Measurements from ENCODE around the gene POGLUT2. TPM values are rescaled to one million over a fixed set of nuclear protein-coding genes. Genes with fewer than 3 reads are reported as not detected.
A peak's percentile ranks its signal among the peaks of the same experiment; 100 is the strongest.

Gene POGLUT2
- total RNA-seq, 1 donor from 2014 or later = 16.8 TPM

- Histone ChIP-seq H3K4me3 (ENCODE audit: insufficient read depth, low read depth, low read length) (peak within 1 kb of the TSS; percentile 84), H3K9ac (ENCODE audit: low read length) (peak within 1 kb of the TSS; percentile 82), H3K36me3 (ENCODE audit: insufficient read depth, low read length) (no peaks in the 10 kb centered on the region), H3K4me2 (ENCODE audit: low read length) (peak within 1 kb of the TSS; percentile 87), H4K20me1 (ENCODE audit: insufficient read depth, low read length) (no peaks in the 10 kb centered on the region), H3K79me2 (ENCODE audit: insufficient read depth, low read length) (peaks cover 17% of the 10 kb centered on the region), H3K27me3 (ENCODE audit: insufficient read depth, low read length) (no peaks in the 10 kb centered on the region), H3K27ac (ENCODE audit: low read depth, low read length) (peak within 1 kb of the TSS; percentile 76), H3K4me1 (ENCODE audit: insufficient read depth, low read length) (peaks cover 5% of the 10 kb centered on the region), H2AFZ (ENCODE audit: low read depth, low read length) (peak within 1 kb of the TSS; percentile 98), H3K9me3 (ENCODE audit: insufficient read depth, low read depth, low read length) (no peaks in the 10 kb centered on the region)
- Mint-ChIP-seq H3K9me3 (ENCODE audit: unreplicated experiment) (peaks cover 3% of the 10 kb centered on the region), H3K27me3 (ENCODE audit: low read depth, unreplicated experiment) (peaks cover 2% of the 10 kb centered on the region), H3K27ac (ENCODE audit: unreplicated experiment) (peak within 1 kb of the TSS; percentile 78), H3K36me3 (ENCODE audit: low read depth, unreplicated experiment) (no peaks in the 10 kb centered on the region), H3K4me1 (ENCODE audit: low read depth, unreplicated experiment) (peaks cover 3% of the 10 kb centered on the region), H3K4me3 (ENCODE audit: unreplicated experiment) (peak within 1 kb of the TSS; percentile 88)
- TF ChIP-seq, protein P1, sequence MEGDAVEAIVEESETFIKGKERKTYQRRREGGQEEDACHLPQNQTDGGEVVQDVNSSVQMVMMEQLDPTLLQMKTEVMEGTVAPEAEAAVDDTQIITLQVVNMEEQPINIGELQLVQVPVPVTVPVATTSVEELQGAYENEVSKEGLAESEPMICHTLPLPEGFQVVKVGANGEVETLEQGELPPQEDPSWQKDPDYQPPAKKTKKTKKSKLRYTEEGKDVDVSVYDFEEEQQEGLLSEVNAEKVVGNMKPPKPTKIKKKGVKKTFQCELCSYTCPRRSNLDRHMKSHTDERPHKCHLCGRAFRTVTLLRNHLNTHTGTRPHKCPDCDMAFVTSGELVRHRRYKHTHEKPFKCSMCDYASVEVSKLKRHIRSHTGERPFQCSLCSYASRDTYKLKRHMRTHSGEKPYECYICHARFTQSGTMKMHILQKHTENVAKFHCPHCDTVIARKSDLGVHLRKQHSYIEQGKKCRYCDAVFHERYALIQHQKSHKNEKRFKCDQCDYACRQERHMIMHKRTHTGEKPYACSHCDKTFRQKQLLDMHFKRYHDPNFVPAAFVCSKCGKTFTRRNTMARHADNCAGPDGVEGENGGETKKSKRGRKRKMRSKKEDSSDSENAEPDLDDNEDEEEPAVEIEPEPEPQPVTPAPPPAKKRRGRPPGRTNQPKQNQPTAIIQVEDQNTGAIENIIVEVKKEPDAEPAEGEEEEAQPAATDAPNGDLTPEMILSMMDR (IDR thresholded peaks at IDR 0.05; ENCODE audit: insufficient read depth, low read depth, low read length) = no peak
- no peak for TF ChIP-seq EZH2 (IDR thresholded peaks at IDR 0.05; ENCODE audit: insufficient read depth, low read length)
- FAIRE-seq = no peak
- DNase-seq (ENCODE audit: low read depth) = peak; percentile 69
Observed at GRCh38 chr13:102773441-102774213, 25.1 kb downstream of the POGLUT2 start, which contains the start of gene TEX30. TSS of gene TEX30 (minus strand) at chr13:102773786. CDS start at chr13:102770026, 3,760 bp downstream.

GRCh38 chr13:102772042-102772425 lies 26.7 kb downstream of the POGLUT2 start:
- peaks cover 3% of the 10 kb centered on the region for H3K4me1 Mint-ChIP-seq (ENCODE audit: low read depth, unreplicated experiment)
- H3K4me3 Mint-ChIP-seq (ENCODE audit: unreplicated experiment) = peak overlapping the region; percentile 51
- H3K27ac ChIP-seq (ENCODE audit: low read depth, low read length) = no peak overlapping the region
- peaks cover 5% of the 10 kb centered on the region for H3K4me1 ChIP-seq (ENCODE audit: insufficient read depth, low read length)
- FAIRE-seq (no peak), DNase-seq (ENCODE audit: low read depth) (no peak)
- no peaks in the 10 kb centered on the region for H3K9me3 ChIP-seq (ENCODE audit: insufficient read depth, low read depth, low read length)
- H3K27me3 Mint-ChIP-seq (ENCODE audit: low read depth, unreplicated experiment) = peaks cover 2% of the 10 kb centered on the region
- H2AFZ ChIP-seq (ENCODE audit: low read depth, low read length) = no peak overlapping the region
- H3K9ac ChIP-seq (ENCODE audit: low read length) = no peak overlapping the region
- no peaks in the 10 kb centered on the region for H4K20me1 ChIP-seq (ENCODE audit: insufficient read depth, low read length)
- H3K4me2 ChIP-seq (ENCODE audit: low read length) = peak overlapping the region; percentile 87
- H3K36me3 ChIP-seq (ENCODE audit: insufficient read depth, low read length) = peaks cover 3% of the 10 kb centered on the region
- TF ChIP-seq, protein P1 (IDR thresholded peaks at IDR 0.05; ENCODE audit: insufficient read depth, low read depth, low read length) = no peak
- no peak for TF ChIP-seq EZH2 (IDR thresholded peaks at IDR 0.05; ENCODE audit: insufficient read depth, low read length)
- peaks cover 3% of the 10 kb centered on the region for H3K9me3 Mint-ChIP-seq (ENCODE audit: unreplicated experiment)
- no peaks in the 10 kb centered on the region for H3K27me3 ChIP-seq (ENCODE audit: insufficient read depth, low read length)
- H3K27ac Mint-ChIP-seq (ENCODE audit: unreplicated experiment) = no peak overlapping the region
- peaks cover 17% of the 10 kb centered on the region for H3K79me2 ChIP-seq (ENCODE audit: insufficient read depth, low read length)
- H3K36me3 Mint-ChIP-seq (ENCODE audit: low read depth, unreplicated experiment) = no peaks in the 10 kb centered on the region
- no peak overlapping the region for H3K4me3 ChIP-seq (ENCODE audit: insufficient read depth, low read depth, low read length)
